NCI-H460 (cell line): ENCODE results near the gene SOCS1. TPM values are rescaled to one million over a fixed set of nuclear protein-coding genes. Genes with fewer than 3 reads are reported as not detected.

Experiments
- DNase-seq: peaks from one replicate; pipeline ENCODE4 v3.0.0-alpha.2; 2016; ENCODE audit warnings: low read depth; ENCODE audit errors: extremely low read depth
- total RNA-seq: library from RNA; depleted of rRNA; stranded (reverse); fragments of >200 nt; shearing (Covaris generic); gene quantifications from 2 replicates; pipeline ENCODE4 v1.2.3, GENCODE V29; 2014

Gene SOCS1
- total RNA-seq, 1 experiment from 2014 or later, result 1.1 TPM

DNA sequence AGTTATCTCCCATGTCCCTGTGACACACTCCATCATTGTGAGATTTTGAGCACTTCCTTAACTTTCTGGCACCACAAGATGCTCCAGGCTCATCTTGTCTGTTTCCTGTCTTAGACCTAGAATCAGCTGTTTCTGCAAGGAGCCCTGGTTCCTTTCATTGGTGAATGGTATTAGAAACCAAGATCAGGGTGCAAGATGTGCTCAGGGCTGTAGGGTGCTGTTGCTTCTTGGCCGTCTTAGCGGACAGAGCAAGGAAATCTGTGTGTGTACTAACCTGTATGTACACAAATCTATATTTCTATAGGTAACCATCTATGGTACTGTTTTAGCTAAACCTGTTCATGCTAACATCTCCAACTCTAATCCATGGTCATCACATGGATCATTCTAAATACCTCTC is 33.2 kb upstream of the SOCS1 start:
- DNase-seq, result no peak

- no peak for DNase-seq
Observed at GRCh38 chr16:11285842-11286241, 29.8 kb upstream of the SOCS1 start.

DNA sequence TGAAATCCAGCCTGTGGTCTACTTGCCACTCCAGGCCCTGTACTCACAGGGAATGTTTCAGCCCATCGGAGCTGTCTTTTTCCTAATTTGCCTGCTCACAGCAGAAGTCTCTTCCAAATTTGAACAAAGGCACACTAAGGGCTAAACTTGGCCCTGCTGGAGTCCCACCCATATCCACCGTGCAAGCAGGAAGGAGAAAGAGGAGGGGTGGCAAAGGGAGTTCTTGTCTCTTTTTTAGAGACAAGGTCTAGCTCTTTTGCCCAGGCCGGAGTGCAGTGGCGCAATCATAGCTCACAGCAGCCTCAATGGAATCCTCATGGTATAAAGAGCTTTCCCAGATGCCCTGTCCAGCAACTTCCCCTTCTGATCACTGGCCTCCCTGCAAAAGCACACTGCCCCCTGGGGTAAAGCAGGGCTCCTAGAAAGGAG is 27.8 kb upstream of the SOCS1 start:
- DNase-seq, result no peak

- no peak for DNase-seq
Observed at GRCh38 chr16:11280616-11281522, 24.9 kb upstream of the SOCS1 start, which contains the start of gene PRM1. PRM1 (minus strand) TSS chr16:11281330; CDS start chr16:11281238, 92 bp downstream.

DNA sequence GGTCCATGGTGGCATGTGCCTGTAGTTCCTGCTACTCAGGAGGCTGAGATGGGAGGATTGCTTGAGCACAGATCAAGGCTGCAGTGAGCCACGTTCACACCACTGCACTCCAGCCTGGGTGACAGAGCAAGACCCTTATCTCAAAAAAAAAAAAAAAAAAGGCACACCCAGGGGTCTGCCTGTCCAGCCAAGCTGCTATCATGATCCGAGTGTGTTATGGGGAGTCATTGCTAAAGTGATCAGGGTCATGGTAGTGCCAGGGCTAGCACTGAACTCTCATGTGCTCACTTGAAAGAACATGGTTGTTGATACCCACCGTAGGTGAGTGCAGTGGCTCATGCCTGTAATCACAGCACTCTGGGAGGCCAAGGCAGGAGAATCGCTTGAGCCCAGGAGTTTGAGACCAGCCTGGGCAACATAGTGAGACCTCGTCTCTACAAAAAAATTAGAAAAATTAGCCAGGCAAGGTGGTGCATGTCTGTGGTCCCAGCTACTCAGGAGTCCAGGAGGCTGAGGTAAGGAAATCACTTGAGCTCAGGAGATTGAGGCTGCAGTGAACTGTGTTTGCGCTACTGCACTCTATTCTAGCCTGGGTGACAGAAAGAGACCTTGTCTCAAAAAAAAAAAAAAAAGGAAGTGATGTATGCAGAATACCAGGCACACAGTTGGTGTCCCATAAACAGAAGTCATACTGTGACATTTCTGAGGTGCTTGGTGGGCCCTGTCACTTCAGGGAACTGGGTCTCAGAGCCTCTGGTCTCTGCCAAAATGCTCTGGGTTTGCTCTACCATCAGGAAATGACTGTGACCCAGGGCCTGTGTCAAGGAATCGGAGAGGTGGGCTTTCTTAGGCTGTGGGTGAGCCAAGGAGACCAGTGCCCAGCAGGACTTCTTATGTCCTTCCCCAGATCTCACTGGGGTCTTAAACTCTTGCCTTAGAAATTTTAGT is 23.0 kb upstream of the SOCS1 start:
- no peak for DNase-seq

- DNase-seq, result no peak
Observed at GRCh38 chr16:11277607-11278337, 21.8 kb upstream of the SOCS1 start.

DNA sequence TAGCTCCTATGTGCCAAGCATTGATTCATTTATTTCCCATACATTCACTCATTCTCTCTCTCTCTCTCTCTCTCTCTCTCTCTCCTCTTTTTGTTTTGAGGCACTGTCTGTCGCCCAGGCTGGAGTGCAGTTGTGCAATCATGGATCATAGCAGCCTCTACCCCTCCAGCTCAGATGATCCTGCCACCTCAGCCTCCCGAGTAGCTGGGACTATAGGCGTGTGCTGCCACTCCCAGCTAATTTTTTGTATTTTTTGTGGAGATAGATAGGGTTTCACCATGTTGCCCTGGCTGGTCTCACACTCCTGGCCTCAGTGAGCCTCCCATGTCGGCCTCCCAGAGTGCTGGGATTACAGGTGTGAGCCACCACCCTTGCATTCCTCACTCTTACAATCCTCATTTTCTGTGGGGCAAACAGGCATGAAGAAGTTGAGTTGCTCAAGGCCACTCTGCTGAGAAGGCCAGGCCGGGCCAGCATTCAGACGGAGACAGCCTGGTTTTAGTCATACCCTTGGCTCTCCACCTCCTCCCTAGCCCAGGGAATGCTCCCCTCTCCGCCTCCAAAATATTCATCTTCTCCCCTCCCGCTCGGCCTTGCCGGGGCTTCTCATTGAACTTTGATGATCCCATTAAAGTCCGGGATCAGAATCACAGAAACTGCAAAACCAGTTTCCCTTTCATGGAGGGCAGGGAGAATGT is 21.0 kb upstream of the SOCS1 start:
- no peak for DNase-seq

- DNase-seq, result no peak
Observed at GRCh38 chr16:11276143-11276895, 20.3 kb upstream of the SOCS1 start, which contains the start of gene PRM2. PRM2 (minus strand) TSS chr16:11276480; CDS start chr16:11276370, 110 bp downstream.

GRCh38 chr16:11274964-11275363 is 19.0 kb upstream of the SOCS1 start:
- DNase-seq, result no peak

GRCh38 chr16:11273721-11274324 is 17.8 kb upstream of the SOCS1 start:
- no peak for DNase-seq

GRCh38 chr16:11272921-11273720 is 17.1 kb upstream of the SOCS1 start, which contains the start of gene PRM3:
PRM3 (minus strand) TSS chr16:11273629; CDS start chr16:11273595, 34 bp downstream.
- DNase-seq, result no peak

DNA sequence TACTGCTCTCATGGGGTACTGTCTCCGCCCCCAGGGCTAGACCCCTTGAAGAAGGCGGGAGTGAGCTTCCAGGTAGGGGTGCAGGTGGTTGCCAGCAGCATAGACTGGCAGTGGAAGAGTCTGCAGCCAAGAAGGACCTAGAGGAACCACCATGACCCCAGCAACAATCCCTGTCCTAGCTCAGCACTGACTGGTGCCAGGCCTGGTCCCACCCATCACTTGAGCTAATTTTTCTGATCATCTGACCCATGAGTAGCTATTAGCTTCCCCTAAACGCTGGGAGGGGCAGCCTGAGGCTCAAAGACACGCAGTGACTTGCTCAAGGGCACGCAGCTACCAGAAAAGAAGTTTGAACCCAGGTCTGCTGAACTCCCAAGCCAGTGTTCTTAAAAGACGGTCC is 16.5 kb upstream of the SOCS1 start:
- DNase-seq, result no peak

GRCh38 chr16:11271610-11272009 is 15.6 kb upstream of the SOCS1 start:
- DNase-seq, result no peak

- DNase-seq, result no peak
Observed at GRCh38 chr16:11270602-11271162, 14.7 kb upstream of the SOCS1 start.

GRCh38 chr16:11268921-11269375 is 12.9 kb upstream of the SOCS1 start, which contains the start of gene TNP2:
TNP2 (minus strand) TSS chr16:11269325; CDS start chr16:11269262, 63 bp downstream.
- no peak for DNase-seq

DNA sequence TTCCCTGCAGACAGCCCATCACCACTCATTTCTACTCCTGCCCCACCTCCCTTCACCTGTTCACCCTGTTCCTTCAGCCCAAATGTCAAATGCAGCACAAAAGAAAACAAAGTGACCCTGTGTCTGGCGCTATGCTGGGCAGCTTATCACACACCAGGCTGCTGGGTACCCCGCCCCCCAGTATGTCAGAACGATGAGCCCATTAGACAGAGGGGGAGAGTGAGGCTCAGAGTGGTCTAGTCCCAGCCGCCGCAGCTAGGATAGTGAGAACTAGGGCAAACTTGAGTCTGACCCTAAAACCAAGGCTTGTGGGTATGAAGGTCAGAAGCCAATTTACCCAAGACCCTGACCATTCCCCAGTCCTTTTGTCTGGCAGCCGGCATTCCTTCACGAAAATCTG is 9.1 kb upstream of the SOCS1 start:
- no peak for DNase-seq

DNA sequence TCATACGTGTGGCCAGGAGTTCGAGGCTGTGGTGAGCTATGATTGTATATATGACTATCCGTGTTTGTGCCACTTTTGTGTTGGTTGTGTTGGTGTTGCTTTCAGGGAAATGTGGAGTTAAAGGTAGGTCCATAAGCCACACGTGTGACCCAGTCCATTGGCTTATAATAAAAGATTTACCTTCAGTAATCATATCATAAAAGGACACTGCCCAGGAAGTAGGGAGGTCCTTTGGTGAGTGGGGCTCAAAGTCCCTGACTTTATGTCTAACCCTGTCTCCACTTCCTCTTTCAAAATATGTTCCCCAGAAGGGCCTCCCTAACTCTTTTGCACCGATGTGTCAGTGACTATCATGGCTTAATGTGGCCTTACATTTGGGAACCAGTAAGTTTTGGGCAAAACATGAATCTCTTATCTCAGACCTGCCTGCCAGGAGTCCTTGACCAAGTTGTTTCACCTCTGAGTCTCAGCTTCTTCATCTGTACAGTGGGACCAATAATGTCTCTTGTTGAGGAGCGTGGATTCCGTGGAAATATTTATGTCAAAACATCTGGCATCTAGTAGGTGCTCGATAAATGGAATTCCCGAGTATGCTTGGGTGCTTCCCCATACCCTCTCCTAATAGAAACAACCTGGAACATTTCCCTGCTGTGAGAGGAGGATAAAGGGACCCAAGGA is 8.3 kb upstream of the SOCS1 start:
- no peak for DNase-seq
